Measurements from ENCODE around the gene IRAK4. TPM values are rescaled to one million over a fixed set of nuclear protein-coding genes. Genes with fewer than 3 reads are reported as not detected.

Gene IRAK4
- 16.9 and 20.6 TPM in 2 replicates for total RNA-seq

GRCh38 chr12:43758728-43759563 lies at the start of gene IRAK4, which contains the start of gene PUS7L:
Gene IRAK4 (plus strand): TSS chr12:43758951. CDS start chr12:43768112, 9,161 bp downstream.
Gene PUS7L (minus strand): TSS chr12:43758790. CDS start chr12:43755245, 3,545 bp downstream.

GRCh38 chr12:43805860-43806736 lies 47.3 kb downstream of the IRAK4 start, which contains the start of gene TWF1:
Gene TWF1 (minus strand): TSS chr12:43806317. CDS start chr12:43806245, 72 bp downstream.

GRCh38 chr12:43835656-43836474 lies 77.1 kb downstream of the IRAK4 start, which contains the start of gene TMEM117:
Gene TMEM117 (plus strand): TSS chr12:43836081.

Other genes starting within 250 kb of the IRAK4 start
- not detected in 2 replicates for gene ADAMTS20, start 206.7 kb upstream of the IRAK4 start, total RNA-seq
- 6.8 and 14.0 TPM in 2 replicates for gene PUS7L, start 161 bp upstream of the IRAK4 start, total RNA-seq
- gene TWF1, start 47.4 kb downstream of the IRAK4 start, total RNA-seq = 95.7 and 165 TPM in 2 replicates
- 7.5 and 8.9 TPM in 2 replicates for gene TMEM117, start 77.1 kb downstream of the IRAK4 start, total RNA-seq

All from dermis lymphatic vessel endothelial cell (primary cell).